ENCODE measurements around the gene ABHD8. TPM values are rescaled to one million over a fixed set of nuclear protein-coding genes. Genes with fewer than 3 reads are reported as not detected.

The ABHD8 gene
- total RNA-seq, 1 donor from 2014 or later, result 5.1 TPM

- no peak for DNase-seq (ENCODE audit: low read depth in 2 of 2)
Observed at GRCh38 chr19:17266589-17266974, 36.6 kb downstream of the ABHD8 start.

- no peak for DNase-seq (ENCODE audit: low read depth in 2 of 2)
Observed at GRCh38 chr19:17266026-17266425, 37.2 kb downstream of the ABHD8 start.

GRCh38 chr19:17264641-17264979 is 38.6 kb downstream of the ABHD8 start, which contains the start of gene USHBP1:
Gene USHBP1, minus strand, starts transcription at chr19:17264745. Its CDS starts 446 bp downstream, at chr19:17264299.
- DNase-seq (ENCODE audit: low read depth in 2 of 2), result peak; percentile 90 to 93

- peak in 1 of 2 donors; percentile 11 for DNase-seq (ENCODE audit: low read depth in 2 of 2)
Observed at GRCh38 chr19:17263712-17264640, 39.2 kb downstream of the ABHD8 start.

- peak in 1 of 2 donors; percentile 10 for DNase-seq (ENCODE audit: low read depth in 2 of 2)
Observed at GRCh38 chr19:17262557-17262956, 40.7 kb downstream of the ABHD8 start.

- peak; percentile 57 to 79 for DNase-seq (ENCODE audit: low read depth in 2 of 2)
Observed at GRCh38 chr19:17260842-17261325, 42.3 kb downstream of the ABHD8 start.

GRCh38 chr19:17259934-17260333 is 43.3 kb downstream of the ABHD8 start:
- DNase-seq (ENCODE audit: low read depth in 2 of 2), result no peak

GRCh38 chr19:17259118-17259780 is 44.0 kb downstream of the ABHD8 start:
- DNase-seq (ENCODE audit: low read depth in 2 of 2), result no peak

- no peak for DNase-seq (ENCODE audit: low read depth in 2 of 2)
Observed at GRCh38 chr19:17256130-17256529, 47.1 kb downstream of the ABHD8 start.

- DNase-seq (ENCODE audit: low read depth in 2 of 2), result no peak
Observed at GRCh38 chr19:17255150-17255621, 48.0 kb downstream of the ABHD8 start.

- DNase-seq (ENCODE audit: low read depth in 2 of 2), result no peak
Observed at GRCh38 chr19:17254636-17255035, 48.6 kb downstream of the ABHD8 start.

- DNase-seq (ENCODE audit: low read depth in 2 of 2), result no peak
Observed at GRCh38 chr19:17249887-17250548, 53.2 kb downstream of the ABHD8 start.

GRCh38 chr19:17248011-17248776 is 55.0 kb downstream of the ABHD8 start:
- no peak for DNase-seq (ENCODE audit: low read depth in 2 of 2)

- no peak for DNase-seq (ENCODE audit: low read depth in 2 of 2)
Observed at GRCh38 chr19:17246681-17247425, 56.4 kb downstream of the ABHD8 start.

GRCh38 chr19:17245535-17245984 is 57.7 kb downstream of the ABHD8 start, which contains the start of gene NR2F6:
Gene NR2F6, minus strand, starts transcription at chr19:17245919. Its CDS starts 699 bp downstream, at chr19:17245220.
- no peak for DNase-seq (ENCODE audit: low read depth in 2 of 2)

GRCh38 chr19:17244618-17245534 is 58.3 kb downstream of the ABHD8 start:
- DNase-seq (ENCODE audit: low read depth in 2 of 2), result no peak

- DNase-seq (ENCODE audit: low read depth in 2 of 2), result no peak
Observed at GRCh38 chr19:17243830-17244617, 59.2 kb downstream of the ABHD8 start.

- DNase-seq (ENCODE audit: low read depth in 2 of 2), result no peak
Observed at GRCh38 chr19:17243211-17243829, 59.9 kb downstream of the ABHD8 start.
